Hepatocyte (in vitro differentiated cells): ENCODE results near the gene ARHGEF26. TPM values are rescaled to one million over a fixed set of nuclear protein-coding genes. Genes with fewer than 3 reads are reported as not detected.

Source experiments
- DNase-seq: peaks from one replicate; pipeline ENCODE4 v3.0.0-alpha.2; 2016; ENCODE audit warnings: low spot score
- H2AFZ ChIP-seq: fragments of 200-600 bp; sonication (generic); 2 replicates; pipeline ENCODE4 v1.6.0; 2016; ENCODE audit warnings: antibody characterized with exemption, mild to moderate bottlenecking
- H3K27ac ChIP-seq: fragments of 200-600 bp; sonication (generic); 2 replicates; pipeline ENCODE4 v1.5.1; 2016; ENCODE audit warnings: mild to moderate bottlenecking
- H3K27me3 ChIP-seq: fragments of 200-600 bp; sonication (generic); 2 replicates; pipeline ENCODE4 v1.6.1; 2016
- H3K36me3 ChIP-seq: fragments of 200-600 bp; sonication (generic); replicated peaks from 2 replicates; pipeline ENCODE4 v1.5.1; 2016; ENCODE audit warnings: low read depth; ENCODE audit not compliant: insufficient read depth
- H3K4me1 ChIP-seq: fragments of 200-600 bp; sonication (generic); 2 replicates; pipeline ENCODE4 v1.5.1; 2016; ENCODE audit warnings: mild to moderate bottlenecking, moderate library complexity; ENCODE audit not compliant: insufficient read depth
- H3K4me2 ChIP-seq: fragments of 200-600 bp; sonication (generic); 2 replicates; pipeline ENCODE4 v1.6.0; 2016
- H3K4me3 ChIP-seq: fragments of 200-600 bp; sonication (generic); 2 replicates; pipeline ENCODE4 v1.5.1; 2016; ENCODE audit warnings: mild to moderate bottlenecking
- H3K79me2 ChIP-seq: fragments of 200-600 bp; sonication (generic); 2 replicates; pipeline ENCODE4 v1.6.0; 2017; ENCODE audit warnings: mild to moderate bottlenecking
- H3K9me2 ChIP-seq: fragments of 200-600 bp; sonication (generic); replicated peaks from 2 replicates; pipeline ENCODE4 v1.6.0; 2017; ENCODE audit warnings: mild to moderate bottlenecking; ENCODE audit not compliant: insufficient read depth
- H3K9me3 ChIP-seq: fragments of 200-600 bp; sonication (generic); 2 replicates; pipeline ENCODE4 v1.5.1; 2016; ENCODE audit warnings: low read depth, mild to moderate bottlenecking
- H4K20me1 ChIP-seq: fragments of 200-600 bp; sonication (generic); 2 replicates; pipeline ENCODE4 v1.6.0; 2016; ENCODE audit warnings: mild to moderate bottlenecking; ENCODE audit not compliant: insufficient read depth, poor library complexity, severe bottlenecking
- EZH2 ChIP-seq: fragments of 200-600 bp; sonication (generic); IDR thresholded peaks from 2 replicates; pipeline ENCODE4 v1.6.1; 2016; ENCODE audit warnings: antibody characterized with exemption, mild to moderate bottlenecking, borderline replicate concordance
- EZH2phosphoT487 ChIP-seq: fragments of 200-600 bp; sonication (generic); IDR thresholded peaks from one replicate; pipeline ENCODE4 v1.6.1; 2018; ENCODE audit warnings: antibody characterized with exemption, mild to moderate bottlenecking, low read depth, moderate library complexity; ENCODE audit not compliant: unreplicated experiment, severe bottlenecking
- WGBS: methylation state at CpG from one replicate; pipeline ENCODE4 v1.1.6; 2016; ENCODE audit warnings: low lambda C conversion rate; ENCODE audit errors: missing lambda C conversion rate; 5-methylcytosine and 5-hydroxymethylcytosine counted together
- polyA plus RNA-seq: library from polyadenylated mRNA; unstranded; fragments of >200 nt; fragmentation: Nextera tagmentation; extraction: Ambion mirVana; gene quantifications from 2 replicates; pipeline ENCODE4 v1.2.1, GENCODE V29; 2016
- total RNA-seq: library from RNA; depleted of rRNA; stranded (reverse); fragments of >200 nt; gene quantifications from 2 replicates; pipeline ENCODE4 v1.2.3, GENCODE V29; 2014
- TF ChIP-seq, protein P1 (sequence below): fragments of 200-600 bp; sonication (generic); IDR thresholded peaks from 2 replicates; pipeline ENCODE4 v1.5.1; 2016; ENCODE audit warnings: antibody characterized with exemption, mild to moderate bottlenecking; ENCODE audit not compliant: poor library complexity

Gene ARHGEF26
- total and polyA plus RNA-seq, 2 experiments from 2014 or later: 13.6 to 20.9 TPM

DNA sequence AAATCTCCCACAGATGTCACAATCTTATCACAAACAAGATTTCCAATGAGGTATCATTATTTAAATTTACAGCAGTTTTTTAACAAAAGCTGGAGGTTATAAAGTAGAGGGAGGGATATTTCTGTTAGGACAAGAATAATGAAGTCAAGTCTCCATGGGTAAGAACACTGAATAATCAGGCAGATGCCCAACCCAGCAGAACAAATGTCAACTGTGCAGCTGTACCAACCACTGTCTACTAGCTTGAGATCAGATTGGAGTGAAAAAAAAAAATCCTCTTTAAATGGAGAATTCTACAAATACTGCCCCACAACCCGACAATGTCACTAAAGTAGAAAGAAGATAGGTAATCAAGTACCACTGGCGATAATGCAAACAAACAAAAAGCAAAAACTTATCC, 172.8 kb downstream of the ARHGEF26 start:
- Histone ChIP-seq H3K9me3 (no peaks in the 10 kb centered on the region), H3K4me3 (no peak overlapping the region), H3K4me1 (no peaks in the 10 kb centered on the region), H4K20me1 (peaks cover 3% of the 10 kb centered on the region), H3K9me2 (no peaks in the 10 kb centered on the region), H3K27me3 (no peaks in the 10 kb centered on the region), H3K79me2 (peaks cover 3% of the 10 kb centered on the region), H3K36me3 (no peaks in the 10 kb centered on the region), H3K27ac (no peak overlapping the region), H3K4me2 (no peak overlapping the region), H2AFZ (no peak overlapping the region)
- 95% methylated on average over 2 of the region's 2 CpGs for WGBS
- DNase-seq: no peak
- TF ChIP-seq, protein P1, sequence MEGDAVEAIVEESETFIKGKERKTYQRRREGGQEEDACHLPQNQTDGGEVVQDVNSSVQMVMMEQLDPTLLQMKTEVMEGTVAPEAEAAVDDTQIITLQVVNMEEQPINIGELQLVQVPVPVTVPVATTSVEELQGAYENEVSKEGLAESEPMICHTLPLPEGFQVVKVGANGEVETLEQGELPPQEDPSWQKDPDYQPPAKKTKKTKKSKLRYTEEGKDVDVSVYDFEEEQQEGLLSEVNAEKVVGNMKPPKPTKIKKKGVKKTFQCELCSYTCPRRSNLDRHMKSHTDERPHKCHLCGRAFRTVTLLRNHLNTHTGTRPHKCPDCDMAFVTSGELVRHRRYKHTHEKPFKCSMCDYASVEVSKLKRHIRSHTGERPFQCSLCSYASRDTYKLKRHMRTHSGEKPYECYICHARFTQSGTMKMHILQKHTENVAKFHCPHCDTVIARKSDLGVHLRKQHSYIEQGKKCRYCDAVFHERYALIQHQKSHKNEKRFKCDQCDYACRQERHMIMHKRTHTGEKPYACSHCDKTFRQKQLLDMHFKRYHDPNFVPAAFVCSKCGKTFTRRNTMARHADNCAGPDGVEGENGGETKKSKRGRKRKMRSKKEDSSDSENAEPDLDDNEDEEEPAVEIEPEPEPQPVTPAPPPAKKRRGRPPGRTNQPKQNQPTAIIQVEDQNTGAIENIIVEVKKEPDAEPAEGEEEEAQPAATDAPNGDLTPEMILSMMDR: no peak
- TF ChIP-seq EZH2 (no peak), EZH2phosphoT487 (no peak)

DNA sequence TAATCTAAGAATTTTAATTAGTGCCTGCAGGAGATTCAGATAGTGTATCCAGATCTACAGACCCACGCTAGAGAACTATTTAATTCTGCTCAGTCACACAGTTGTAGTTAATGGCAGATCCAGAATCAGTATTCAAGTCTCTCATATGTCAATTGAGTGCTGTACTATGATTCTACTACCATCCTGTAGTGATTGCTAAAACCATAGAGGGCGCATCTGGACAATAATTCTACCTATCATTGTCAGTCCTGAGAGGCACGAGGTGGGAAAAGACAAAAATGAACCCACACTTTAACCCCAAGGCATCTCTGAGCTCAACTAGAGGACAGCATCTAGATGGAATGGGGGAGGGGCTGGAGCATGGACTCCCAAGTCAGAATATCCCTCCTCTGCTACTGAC, 180.4 kb downstream of the ARHGEF26 start:
- Histone ChIP-seq H3K79me2 (no peaks in the 10 kb centered on the region), H3K4me1 (no peaks in the 10 kb centered on the region), H3K36me3 (peaks cover 3% of the 10 kb centered on the region), H3K9me2 (no peaks in the 10 kb centered on the region), H3K27me3 (no peaks in the 10 kb centered on the region), H3K4me3 (no peak overlapping the region), H3K4me2 (no peak overlapping the region), H3K9me3 (no peaks in the 10 kb centered on the region), H2AFZ (no peak overlapping the region), H4K20me1 (peaks cover 3% of the 10 kb centered on the region), H3K27ac (no peak overlapping the region)
- no peak for DNase-seq
- TF ChIP-seq EZH2phosphoT487 (no peak), EZH2 (no peak)
- TF ChIP-seq, protein P1: no peak
- 73% methylated on average over 3 of the region's 3 CpGs for WGBS

DNA sequence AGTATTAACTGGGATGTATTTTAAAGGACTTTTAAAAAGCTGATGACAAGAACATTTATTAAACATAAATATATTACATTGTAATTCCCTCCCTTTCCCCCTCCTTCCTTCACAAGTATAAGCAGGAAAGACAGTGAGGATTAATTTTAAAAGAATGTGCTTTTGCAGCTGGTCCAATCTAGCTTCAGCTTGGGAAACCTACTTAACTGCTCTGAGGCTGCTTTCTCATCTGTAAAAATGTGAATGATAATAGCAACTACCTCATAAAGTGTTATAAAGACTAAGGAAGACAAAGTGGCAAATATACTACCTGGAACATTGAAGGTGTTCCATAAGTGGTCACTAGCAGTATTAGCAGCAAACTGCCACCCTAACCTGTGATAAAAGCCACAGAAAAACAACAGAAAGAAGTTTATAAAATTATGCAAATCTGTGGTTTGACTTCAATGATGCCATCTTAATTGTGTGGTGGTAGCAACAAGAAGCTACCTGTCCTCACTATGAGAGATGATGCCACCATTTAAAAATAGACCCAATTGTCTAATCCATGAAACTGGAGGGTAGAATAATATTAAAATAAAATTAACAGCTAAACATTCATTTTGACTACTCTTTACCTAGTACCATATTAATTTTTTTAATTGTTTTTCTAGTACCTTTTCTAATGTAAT, 183.1 kb downstream of the ARHGEF26 start:
- TF ChIP-seq, protein P1: no peak
- no peak for TF ChIP-seq EZH2phosphoT487
- no peak for TF ChIP-seq EZH2
- peaks cover 3% of the 10 kb centered on the region for H3K36me3 ChIP-seq

More for the DNA sequence above, 183.1 kb downstream of the ARHGEF26 start:
- Histone ChIP-seq H3K27me3 (no peaks in the 10 kb centered on the region), H2AFZ (no peak overlapping the region), H3K4me1 (no peaks in the 10 kb centered on the region), H3K79me2 (peaks cover 7% of the 10 kb centered on the region), H3K9me3 (no peaks in the 10 kb centered on the region), H3K9me2 (no peaks in the 10 kb centered on the region), H4K20me1 (no peaks in the 10 kb centered on the region), H3K27ac (no peak overlapping the region), H3K4me2 (no peak overlapping the region), H3K4me3 (no peak overlapping the region)
- no peak for DNase-seq
